Lower leg skin (tissue), 4 donors: ENCODE measurements around the gene MARCHF10. TPM values are rescaled to one million over a fixed set of nuclear protein-coding genes. Genes with fewer than 3 reads are reported as not detected.
A peak's percentile ranks its signal among the peaks of the same experiment; 100 is the strongest.

Source experiments
- DNase-seq, 2 donors: peaks; one replicate each; pipeline ENCODE4 v3.0.0-alpha.2; 2019; ENCODE audit warnings: low spot score in 2 of 2
- H3K4me3 ChIP-seq: fragments of 200-600 bp; sonication (generic); 2 replicates; pipeline ENCODE4 v1.5.1; 2017; ENCODE audit warnings: mild to moderate bottlenecking, low read depth; ENCODE audit not compliant: poor library complexity, severe bottlenecking
- CTCF ChIP-seq, 3 donors: fragments of 450-650 bp; IDR thresholded peaks; one replicate each; pipeline ENCODE4 v1.5.1; 2016; ENCODE audit warnings: antibody characterized with exemption in 3 of 3, mild to moderate bottlenecking in 3 of 3, moderate library complexity in 2 of 3
- POLR2A ChIP-seq, 2 donors: fragments of 450-650 bp; IDR thresholded peaks; one replicate each; pipeline ENCODE4 v1.6.1; 2016 to 2017; ENCODE audit warnings: antibody characterized with exemption in 2 of 2, mild to moderate bottlenecking in 1 of 2, moderate library complexity in 1 of 2
- WGBS, 2 donors: methylation state at CpG; one replicate each; pipeline ENCODE4 v1.1.5; 2018; 5-methylcytosine and 5-hydroxymethylcytosine counted together
- intact Hi-C: fragments of 100-400 bp; cut with DNase I; formaldehyde crosslinking; loops from one replicate; pipeline ENCODE4 v1.15.0; 2023; ENCODE audit warnings: low total_unique reads
- total RNA-seq, 4 donors: library from RNA; depleted of rRNA; stranded (reverse); fragments of >200 nt; gene quantifications; one replicate each; pipeline ENCODE4 v1.1.0, GENCODE V29; 2016

MARCHF10 gene
- total RNA-seq, 4 donors from 2014 or later, result not detected

DNA sequence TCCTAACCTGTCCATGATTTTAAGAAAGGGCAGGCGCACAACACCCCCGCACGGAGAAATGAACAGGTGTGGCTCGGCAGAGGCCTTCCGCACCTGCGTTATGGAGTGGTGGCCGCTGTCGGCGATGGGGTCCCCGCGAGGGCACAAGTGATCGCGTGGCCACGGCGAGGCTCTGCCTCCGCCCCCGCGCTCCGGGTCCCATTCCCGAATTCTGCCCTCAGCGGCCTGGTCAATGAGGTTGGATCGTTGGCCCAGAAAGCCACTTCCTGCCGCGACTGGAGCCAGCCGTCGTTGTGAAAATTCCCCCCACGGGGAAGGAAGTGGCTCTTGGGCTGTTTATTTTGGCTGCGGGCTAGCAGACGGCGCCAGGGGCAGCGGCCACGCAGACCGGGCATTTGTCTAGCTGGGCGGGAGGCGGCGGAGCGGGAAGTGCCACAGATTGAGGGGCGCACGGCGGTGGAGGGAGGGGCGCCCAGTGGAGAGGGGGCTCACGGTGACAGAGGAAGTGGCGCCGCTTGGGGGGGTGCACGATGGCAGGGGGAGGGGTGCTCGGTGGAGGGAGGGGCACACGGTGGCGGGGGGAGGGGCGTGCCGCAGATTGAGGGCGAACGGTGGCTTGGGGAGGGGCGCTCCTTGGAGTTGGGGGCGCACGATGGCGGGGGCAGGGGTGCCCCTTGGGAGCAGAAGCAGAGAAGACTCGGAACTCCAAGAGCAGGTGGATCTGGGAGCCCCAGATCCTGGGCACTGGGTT, 155.7 kb downstream of the MARCHF10 start:
- WGBS, 2 donors, result 0 to 5% methylated on average over 24 to 53 of the region's 57 CpGs
- no peak for DNase-seq
- intact Hi-C loops, result no loop called here
- TF ChIP-seq POLR2A (IDR thresholded peaks at IDR 0.05) (no peak), CTCF (IDR thresholded peaks at IDR 0.05) (no peak)
- H3K4me3 ChIP-seq, result peak overlapping the region; percentile 25

Other genes with a start within 250 kb of the MARCHF10 start
- 10 to 100 TPM; 18.8 to 53.0 (median 20.6) TPM for gene MRC2, start 180.6 kb downstream of the MARCHF10 start, total RNA-seq
- 10 to 100 TPM; 20.1 to 33.3 (median 24.2) TPM for gene TANC2, start 157.9 kb upstream of the MARCHF10 start, total RNA-seq